Smooth muscle cell (in vitro differentiated cells): ENCODE measurements around the gene TCEA2. TPM values are rescaled to one million over a fixed set of nuclear protein-coding genes. Genes with fewer than 3 reads are reported as not detected.

Source experiments
- DNase-seq: peaks from one replicate; lab custom pipeline; 2025; ENCODE audit not compliant: unreplicated experiment; lab: John Stamatoyannopoulos, UW
- H2AFZ ChIP-seq: fragments of 200-600 bp; sonication (generic); 2 replicates; pipeline ENCODE4 v1.6.0; 2016; ENCODE audit warnings: antibody characterized with exemption, low read depth, mild to moderate bottlenecking
- H3F3A ChIP-seq: fragments of 200-600 bp; sonication (generic); 2 replicates; pipeline ENCODE4 v1.6.0; 2017; ENCODE audit warnings: antibody characterized with exemption, low read depth
- H3K27ac ChIP-seq: fragments of 200-600 bp; sonication (generic); 2 replicates; pipeline ENCODE4 v1.5.1; 2016; ENCODE audit warnings: low read depth, mild to moderate bottlenecking
- H3K27me3 ChIP-seq: fragments of 200-600 bp; sonication (generic); 2 replicates; pipeline ENCODE4 v1.6.1; 2016; ENCODE audit warnings: low read depth, mild to moderate bottlenecking
- H3K36me3 ChIP-seq: fragments of 200-600 bp; sonication (generic); 2 replicates; pipeline ENCODE4 v1.5.1; 2016; ENCODE audit warnings: low read depth
- H3K4me1 ChIP-seq: fragments of 200-600 bp; sonication (generic); 2 replicates; pipeline ENCODE4 v1.5.1; 2016; ENCODE audit warnings: low read depth
- H3K4me2 ChIP-seq: fragments of 200-600 bp; sonication (generic); 2 replicates; pipeline ENCODE4 v1.6.0; 2016; ENCODE audit warnings: mild to moderate bottlenecking
- H3K4me3 ChIP-seq: fragments of 200-600 bp; sonication (generic); 2 replicates; pipeline ENCODE4 v1.5.1; 2016; ENCODE audit warnings: mild to moderate bottlenecking
- H3K79me2 ChIP-seq: fragments of 200-600 bp; sonication (generic); 2 replicates; pipeline ENCODE4 v1.6.0; 2016; ENCODE audit warnings: low read depth, mild to moderate bottlenecking
- H3K9ac ChIP-seq: fragments of 200-600 bp; sonication (generic); 2 replicates; pipeline ENCODE4 v1.6.0; 2016; ENCODE audit warnings: low read depth
- H3K9me3 ChIP-seq: fragments of 200-600 bp; sonication (generic); replicated peaks from 2 replicates; pipeline ENCODE4 v1.5.1; 2016; ENCODE audit warnings: low read depth
- H4K20me1 ChIP-seq: fragments of 200-600 bp; sonication (generic); 2 replicates; pipeline ENCODE4 v1.6.0; 2016; ENCODE audit warnings: low read depth
- WGBS: methylation state at CpG from one replicate; pipeline ENCODE4 v1.1.7; 2016; ENCODE audit warnings: low lambda C conversion rate; 5-methylcytosine and 5-hydroxymethylcytosine counted together
- polyA plus RNA-seq: library from polyadenylated mRNA; unstranded; fragments of >200 nt; fragmentation: Nextera tagmentation; extraction: Ambion mirVana; gene quantifications from 2 replicates; pipeline ENCODE4 v1.2.1, GENCODE V29; 2016
- total RNA-seq: library from RNA; depleted of rRNA; stranded (reverse); fragments of >200 nt; gene quantifications from 2 replicates; pipeline ENCODE4 v1.2.3, GENCODE V29; 2014
- TF ChIP-seq, protein P1 (sequence below): fragments of 200-600 bp; sonication (generic); IDR thresholded peaks from 2 replicates; pipeline ENCODE4 v1.5.1; 2017; ENCODE audit warnings: borderline replicate concordance, mild to moderate bottlenecking, antibody characterized with exemption; ENCODE audit not compliant: insufficient read depth, poor library complexity, severe bottlenecking

TCEA2 gene
- total and polyA plus RNA-seq, 2 experiments from 2014 or later, result 24.9 to 89.5 TPM

DNA sequence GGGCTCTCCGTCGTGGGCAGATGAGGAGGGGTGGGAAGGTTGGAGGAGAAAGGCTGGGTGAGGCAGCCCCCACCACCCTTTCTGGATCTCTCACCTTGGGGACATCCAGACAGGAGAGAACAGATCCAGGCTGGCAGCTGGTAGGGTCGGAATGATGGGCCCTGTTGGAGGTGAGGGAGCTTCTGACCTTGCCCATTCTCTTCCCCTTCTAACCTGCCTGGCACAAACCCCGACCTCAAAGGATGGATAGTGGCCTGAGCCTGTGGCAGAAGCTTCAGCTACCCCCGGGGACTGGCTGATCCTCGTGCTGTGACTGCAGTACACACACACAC lies 50.4 kb downstream of the TCEA2 start:
- Histone ChIP-seq H3K9ac (no peak overlapping the region), H3K27ac (no peak overlapping the region), H3K4me3 (no peak overlapping the region), H3K4me1 (no peaks in the 10 kb centered on the region), H4K20me1 (no peaks in the 10 kb centered on the region), H3K9me3 (no peaks in the 10 kb centered on the region), H3K79me2 (no peaks in the 10 kb centered on the region), H3K27me3 (no peaks in the 10 kb centered on the region), H3K4me2 (no peak overlapping the region), H3F3A (no peaks in the 10 kb centered on the region), H3K36me3 (no peaks in the 10 kb centered on the region), H2AFZ (no peak overlapping the region)
- TF ChIP-seq, protein P1, sequence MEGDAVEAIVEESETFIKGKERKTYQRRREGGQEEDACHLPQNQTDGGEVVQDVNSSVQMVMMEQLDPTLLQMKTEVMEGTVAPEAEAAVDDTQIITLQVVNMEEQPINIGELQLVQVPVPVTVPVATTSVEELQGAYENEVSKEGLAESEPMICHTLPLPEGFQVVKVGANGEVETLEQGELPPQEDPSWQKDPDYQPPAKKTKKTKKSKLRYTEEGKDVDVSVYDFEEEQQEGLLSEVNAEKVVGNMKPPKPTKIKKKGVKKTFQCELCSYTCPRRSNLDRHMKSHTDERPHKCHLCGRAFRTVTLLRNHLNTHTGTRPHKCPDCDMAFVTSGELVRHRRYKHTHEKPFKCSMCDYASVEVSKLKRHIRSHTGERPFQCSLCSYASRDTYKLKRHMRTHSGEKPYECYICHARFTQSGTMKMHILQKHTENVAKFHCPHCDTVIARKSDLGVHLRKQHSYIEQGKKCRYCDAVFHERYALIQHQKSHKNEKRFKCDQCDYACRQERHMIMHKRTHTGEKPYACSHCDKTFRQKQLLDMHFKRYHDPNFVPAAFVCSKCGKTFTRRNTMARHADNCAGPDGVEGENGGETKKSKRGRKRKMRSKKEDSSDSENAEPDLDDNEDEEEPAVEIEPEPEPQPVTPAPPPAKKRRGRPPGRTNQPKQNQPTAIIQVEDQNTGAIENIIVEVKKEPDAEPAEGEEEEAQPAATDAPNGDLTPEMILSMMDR, result no peak
- WGBS, result 91% methylated on average over 6 of the region's 6 CpGs
- DNase-seq, result no peak

DNA sequence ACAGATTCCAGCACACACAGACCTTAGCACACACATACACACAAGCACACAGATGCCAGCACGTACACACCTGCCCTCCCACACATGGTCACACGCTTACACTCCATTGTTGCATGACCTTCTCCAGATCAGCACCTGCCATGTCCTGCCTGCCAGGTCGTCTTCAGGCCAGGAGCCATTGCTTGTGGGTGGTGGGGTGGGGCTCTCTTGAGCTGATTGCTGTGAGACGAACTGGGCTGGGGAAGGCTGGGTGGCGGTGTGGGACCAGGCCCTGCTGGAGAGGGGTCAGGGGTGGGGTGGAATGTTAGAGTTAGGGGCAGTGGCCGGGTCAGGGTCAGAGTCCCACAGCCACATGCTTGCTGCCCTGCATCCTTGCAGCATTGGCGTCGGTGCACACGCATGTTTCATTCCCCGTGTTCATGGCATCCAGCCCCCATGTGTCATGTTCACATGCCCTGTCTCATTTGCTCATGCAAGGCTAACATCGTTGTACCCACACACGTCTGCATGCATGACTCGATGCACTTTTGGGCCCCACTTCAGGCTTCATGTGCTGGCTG lies 50.9 kb downstream of the TCEA2 start:
- TF ChIP-seq, protein P1, result no peak
- Histone ChIP-seq H4K20me1 (no peaks in the 10 kb centered on the region), H3K4me2 (no peak overlapping the region), H3K79me2 (no peaks in the 10 kb centered on the region), H3F3A (no peaks in the 10 kb centered on the region), H3K36me3 (no peaks in the 10 kb centered on the region), H3K9ac (no peak overlapping the region), H3K27ac (no peak overlapping the region), H3K27me3 (no peaks in the 10 kb centered on the region), H2AFZ (no peak overlapping the region), H3K4me1 (no peaks in the 10 kb centered on the region), H3K9me3 (no peaks in the 10 kb centered on the region), H3K4me3 (no peak overlapping the region)
- no peak for DNase-seq
- WGBS, result 93% methylated on average over 13 of the region's 13 CpGs

DNA sequence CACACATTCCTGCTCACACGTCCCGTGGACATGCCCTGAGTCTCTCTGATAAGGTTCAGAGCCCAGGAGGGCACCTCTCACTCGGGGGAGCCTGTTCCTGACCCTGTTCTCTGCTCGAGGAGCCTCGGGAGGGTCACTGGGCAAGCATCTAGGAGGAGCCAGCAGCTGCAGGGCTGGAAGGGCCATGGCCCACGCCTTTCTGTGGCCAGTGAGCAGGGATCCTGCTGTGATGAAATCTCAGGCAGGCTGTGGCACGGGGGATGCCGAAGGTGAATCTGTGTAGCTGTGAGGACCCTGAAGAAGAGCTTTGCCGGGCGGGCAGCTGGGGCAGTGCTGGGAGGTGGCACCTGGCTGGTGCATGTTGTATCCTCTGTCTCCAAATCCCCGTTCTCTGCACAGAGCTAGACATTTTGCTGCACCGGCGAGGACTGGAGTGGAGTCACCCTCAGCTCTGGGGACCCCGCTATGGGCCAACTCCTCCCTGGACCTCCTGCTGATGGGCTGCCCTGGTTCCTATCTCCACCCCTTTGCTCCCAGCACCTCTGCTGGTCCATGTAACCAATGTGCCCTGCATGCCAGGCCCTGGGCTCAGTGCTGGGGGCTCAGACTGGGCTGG lies 51.5 kb downstream of the TCEA2 start:
- TF ChIP-seq, protein P1, result no peak
- Histone ChIP-seq H3K4me1 (no peaks in the 10 kb centered on the region), H3K36me3 (no peaks in the 10 kb centered on the region), H3K9me3 (no peaks in the 10 kb centered on the region), H3K9ac (no peak overlapping the region), H3K79me2 (no peaks in the 10 kb centered on the region), H3K4me2 (no peak overlapping the region), H3K4me3 (no peak overlapping the region), H3K27me3 (no peaks in the 10 kb centered on the region), H3F3A (no peaks in the 10 kb centered on the region), H2AFZ (no peak overlapping the region), H4K20me1 (no peaks in the 10 kb centered on the region), H3K27ac (no peak overlapping the region)
- no peak for DNase-seq
- 84% methylated on average over 14 of the region's 14 CpGs for WGBS
